Measurements from ENCODE around the gene CYB561. TPM values are rescaled to one million over a fixed set of nuclear protein-coding genes. Genes with fewer than 3 reads are reported as not detected.
A peak's percentile ranks its signal among the peaks of the same experiment; 100 is the strongest.

CYB561 gene
- total RNA-seq = 1 to 10 TPM; 2.3 to 2.6 TPM

- Mint-ChIP-seq H3K9me3 (no peaks in the 10 kb centered on the region), H3K36me3 (ENCODE audit: low read depth) (no peaks in the 10 kb centered on the region), H3K4me3 (peak within 1 kb of the TSS; percentile 67), H3K27me3 (ENCODE audit: low read depth) (no peaks in the 10 kb centered on the region), H3K4me1 (ENCODE audit: low read depth) (peaks cover 23% of the 10 kb centered on the region), H3K27ac (peak within 1 kb of the TSS; percentile 79)
- intact Hi-C loops (cut with micrococcal nuclease) = loop anchor here (1.0 to 5.0 kb wide), 4 partner anchors 33 to 251 kb away; partner anchors contain the start of gene DCAF7
- peak; percentile 66 for DNase-seq
- CTCF ChIA-PET = interaction anchor here (0.7 to 1.5 kb wide), 5 partner anchors 33 to 167 kb away, joined by 3 to 7 read pairs (median 3); no protein-coding TSS in a partner anchor
Measured at GRCh38 chr17:63445954-63446752, at the start of gene CYB561. CYB561 (minus strand) TSS chr17:63446306; CDS start chr17:63437547, 8,759 bp downstream.

GRCh38 chr17:63495491-63495890, 49.4 kb upstream of the CYB561 start:
- no peak for DNase-seq
- H3K9me3 Mint-ChIP-seq = no peaks in the 10 kb centered on the region
- CTCF ChIA-PET = no interaction called here
- peaks cover under 1% of the 10 kb centered on the region for H3K27me3 Mint-ChIP-seq (ENCODE audit: low read depth)
- no peaks in the 10 kb centered on the region for H3K4me1 Mint-ChIP-seq (ENCODE audit: low read depth)
- H3K36me3 Mint-ChIP-seq (ENCODE audit: low read depth) = no peaks in the 10 kb centered on the region
- H3K4me3 Mint-ChIP-seq = no peak overlapping the region
- intact Hi-C loops (cut with micrococcal nuclease) = no loop called here
- no peak overlapping the region for H3K27ac Mint-ChIP-seq

GRCh38 chr17:63494300-63494928, 48.3 kb upstream of the CYB561 start:
- H3K9me3 Mint-ChIP-seq = no peaks in the 10 kb centered on the region
- no peak overlapping the region for H3K4me3 Mint-ChIP-seq
- H3K27me3 Mint-ChIP-seq (ENCODE audit: low read depth) = no peaks in the 10 kb centered on the region
- H3K27ac Mint-ChIP-seq = no peak overlapping the region
- H3K4me1 Mint-ChIP-seq (ENCODE audit: low read depth) = no peaks in the 10 kb centered on the region
- CTCF ChIA-PET = interaction anchor here (1.5 kb wide), 1 partner anchor 15 kb away, joined by 4 read pairs; no protein-coding TSS in a partner anchor
- intact Hi-C loops (cut with micrococcal nuclease) = no loop called here
- no peaks in the 10 kb centered on the region for H3K36me3 Mint-ChIP-seq (ENCODE audit: low read depth)
- no peak for DNase-seq

- Mint-ChIP-seq H3K27ac (no peak overlapping the region), H3K9me3 (no peaks in the 10 kb centered on the region), H3K4me1 (ENCODE audit: low read depth) (no peaks in the 10 kb centered on the region), H3K36me3 (ENCODE audit: low read depth) (no peaks in the 10 kb centered on the region), H3K27me3 (ENCODE audit: low read depth) (no peaks in the 10 kb centered on the region), H3K4me3 (no peak overlapping the region)
- no peak for DNase-seq
- CTCF ChIA-PET = interaction anchor here (1.5 kb wide), 1 partner anchor 14 kb away, joined by 4 read pairs; no protein-coding TSS in a partner anchor
- intact Hi-C loops (cut with micrococcal nuclease) = no loop called here
Measured at GRCh38 chr17:63493411-63493810, 47.3 kb upstream of the CYB561 start.

GRCh38 chr17:63492940-63493339, 46.8 kb upstream of the CYB561 start:
- Mint-ChIP-seq H3K36me3 (ENCODE audit: low read depth) (no peaks in the 10 kb centered on the region), H3K4me3 (no peak overlapping the region), H3K27me3 (ENCODE audit: low read depth) (no peaks in the 10 kb centered on the region), H3K4me1 (ENCODE audit: low read depth) (no peaks in the 10 kb centered on the region), H3K9me3 (no peaks in the 10 kb centered on the region), H3K27ac (no peak overlapping the region)
- CTCF ChIA-PET = interaction anchor here (0.6 kb wide), 1 partner anchor 157 kb away, joined by 4 read pairs; no protein-coding TSS in a partner anchor
- DNase-seq = no peak
- intact Hi-C loops (cut with micrococcal nuclease) = no loop called here

- H3K9me3 Mint-ChIP-seq = no peaks in the 10 kb centered on the region
- intact Hi-C loops (cut with micrococcal nuclease) = no loop called here
- H3K4me3 Mint-ChIP-seq = no peak overlapping the region
- no peak for DNase-seq
- H3K4me1 Mint-ChIP-seq (ENCODE audit: low read depth) = no peaks in the 10 kb centered on the region
- CTCF ChIA-PET = interaction anchor here (0.6 kb wide), 1 partner anchor 156 kb away, joined by 4 read pairs; no protein-coding TSS in a partner anchor
- no peaks in the 10 kb centered on the region for H3K36me3 Mint-ChIP-seq (ENCODE audit: low read depth)
- H3K27me3 Mint-ChIP-seq (ENCODE audit: low read depth) = no peaks in the 10 kb centered on the region
- no peak overlapping the region for H3K27ac Mint-ChIP-seq
Measured at GRCh38 chr17:63491977-63492618, 46.0 kb upstream of the CYB561 start.

- no peak overlapping the region for H3K4me3 Mint-ChIP-seq
- no peak for DNase-seq
- CTCF ChIA-PET = no interaction called here
- intact Hi-C loops (cut with micrococcal nuclease) = no loop called here
- no peaks in the 10 kb centered on the region for H3K36me3 Mint-ChIP-seq (ENCODE audit: low read depth)
- H3K9me3 Mint-ChIP-seq = no peaks in the 10 kb centered on the region
- H3K4me1 Mint-ChIP-seq (ENCODE audit: low read depth) = no peaks in the 10 kb centered on the region
- H3K27me3 Mint-ChIP-seq (ENCODE audit: low read depth) = no peaks in the 10 kb centered on the region
- H3K27ac Mint-ChIP-seq = no peak overlapping the region
Measured at GRCh38 chr17:63491413-63491812, 45.3 kb upstream of the CYB561 start.

GRCh38 chr17:63490858-63491400, 44.8 kb upstream of the CYB561 start:
- Mint-ChIP-seq H3K36me3 (ENCODE audit: low read depth) (no peaks in the 10 kb centered on the region), H3K27ac (no peak overlapping the region), H3K4me3 (no peak overlapping the region), H3K4me1 (ENCODE audit: low read depth) (no peaks in the 10 kb centered on the region), H3K27me3 (ENCODE audit: low read depth) (no peaks in the 10 kb centered on the region), H3K9me3 (no peaks in the 10 kb centered on the region)
- intact Hi-C loops (cut with micrococcal nuclease) = no loop called here
- CTCF ChIA-PET = no interaction called here
- DNase-seq = no peak

GRCh38 chr17:63490329-63490728, 44.2 kb upstream of the CYB561 start:
- H3K4me1 Mint-ChIP-seq (ENCODE audit: low read depth) = no peaks in the 10 kb centered on the region
- intact Hi-C loops (cut with micrococcal nuclease) = no loop called here
- no peak overlapping the region for H3K4me3 Mint-ChIP-seq
- no peaks in the 10 kb centered on the region for H3K9me3 Mint-ChIP-seq
- no peaks in the 10 kb centered on the region for H3K36me3 Mint-ChIP-seq (ENCODE audit: low read depth)
- no peaks in the 10 kb centered on the region for H3K27me3 Mint-ChIP-seq (ENCODE audit: low read depth)
- DNase-seq = no peak
- CTCF ChIA-PET = no interaction called here
- no peak overlapping the region for H3K27ac Mint-ChIP-seq

- DNase-seq = no peak
- Mint-ChIP-seq H3K4me1 (ENCODE audit: low read depth) (no peaks in the 10 kb centered on the region), H3K4me3 (no peak overlapping the region), H3K36me3 (ENCODE audit: low read depth) (no peaks in the 10 kb centered on the region), H3K9me3 (no peaks in the 10 kb centered on the region), H3K27ac (no peak overlapping the region), H3K27me3 (ENCODE audit: low read depth) (no peaks in the 10 kb centered on the region)
- CTCF ChIA-PET = no interaction called here
- intact Hi-C loops (cut with micrococcal nuclease) = no loop called here
Measured at GRCh38 chr17:63489291-63489690, 43.2 kb upstream of the CYB561 start.

GRCh38 chr17:63488851-63489250, 42.7 kb upstream of the CYB561 start:
- no peaks in the 10 kb centered on the region for H3K9me3 Mint-ChIP-seq
- CTCF ChIA-PET = interaction anchor here (0.7 to 2.9 kb wide), 2 partner anchors 11 to 1140 kb away, joined by 3 to 11 read pairs; no protein-coding TSS in a partner anchor
- H3K36me3 Mint-ChIP-seq (ENCODE audit: low read depth) = no peaks in the 10 kb centered on the region
- no peaks in the 10 kb centered on the region for H3K27me3 Mint-ChIP-seq (ENCODE audit: low read depth)
- intact Hi-C loops (cut with micrococcal nuclease) = no loop called here
- DNase-seq = no peak
- H3K4me1 Mint-ChIP-seq (ENCODE audit: low read depth) = no peaks in the 10 kb centered on the region
- H3K4me3 Mint-ChIP-seq = no peak overlapping the region
- H3K27ac Mint-ChIP-seq = no peak overlapping the region

GRCh38 chr17:63487014-63487339, 40.9 kb upstream of the CYB561 start:
- no peaks in the 10 kb centered on the region for H3K9me3 Mint-ChIP-seq
- H3K4me1 Mint-ChIP-seq (ENCODE audit: low read depth) = no peaks in the 10 kb centered on the region
- no peak overlapping the region for H3K27ac Mint-ChIP-seq
- H3K36me3 Mint-ChIP-seq (ENCODE audit: low read depth) = no peaks in the 10 kb centered on the region
- no peaks in the 10 kb centered on the region for H3K27me3 Mint-ChIP-seq (ENCODE audit: low read depth)
- DNase-seq = no peak
- no peak overlapping the region for H3K4me3 Mint-ChIP-seq
- CTCF ChIA-PET = interaction anchor here (1.1 to 2.9 kb wide), 3 partner anchors 9 to 81 kb away, joined by 3 to 11 read pairs (median 3); no protein-coding TSS in a partner anchor
- intact Hi-C loops (cut with micrococcal nuclease) = no loop called here
